MM.1S (cell line): ENCODE results near the gene RIC8A.

Experiments
- CTCF ChIP-seq: fragments of 300-600 bp; sonication (generic); IDR thresholded peaks from 2 replicates; pipeline ENCODE4 v1.5.1; 2016; ENCODE audit warnings: antibody characterized with exemption, low read length, mixed read lengths
- EZH2 ChIP-seq: fragments of 300-600 bp; sonication (generic); optimal IDR thresholded peaks from 2 replicates; pipeline ENCODE3; 2017; ENCODE audit warnings: low read depth, mild to moderate bottlenecking, antibody characterized with exemption, low read length, mixed read lengths
- EZH2phosphoT487 ChIP-seq: fragments of 300-600 bp; sonication (generic); IDR thresholded peaks from 2 replicates; pipeline ENCODE4 v1.6.1; 2018; ENCODE audit warnings: antibody characterized with exemption, low read length

GRCh38 chr11:252666-253065 lies 45.2 kb downstream of the RIC8A start:
- TF ChIP-seq CTCF (no peak), EZH2 (no peak), EZH2phosphoT487 (no peak)
